NCI-H82 treated with DMSO at 0.1 percent for 48 hours (cell line): ENCODE results near the gene TFR2.

Source experiments
- DNase-seq: peaks from one replicate; lab custom pipeline; 2025; ENCODE audit not compliant: unreplicated experiment; lab: John Stamatoyannopoulos, UW

TFR2 gene

GRCh38 chr7:100654908-100655831, 13.8 kb upstream of the TFR2 start:
- DNase-seq: no peak

- no peak for DNase-seq
Measured at GRCh38 chr7:100649826-100650565, 8.6 kb upstream of the TFR2 start.

GRCh38 chr7:100642534-100642907, 1.2 kb upstream of the TFR2 start:
- DNase-seq: no peak

GRCh38 chr7:100641860-100642533, 645 bp upstream of the TFR2 start:
- DNase-seq: no peak

- DNase-seq: no peak
Measured at GRCh38 chr7:100640517-100641440, 573 bp downstream of the TFR2 start.

GRCh38 chr7:100639995-100640516, 1.3 kb downstream of the TFR2 start:
- no peak for DNase-seq

GRCh38 chr7:100632951-100633717, 8.2 kb downstream of the TFR2 start:
- DNase-seq: no peak

- DNase-seq: no peak
Measured at GRCh38 chr7:100630066-100630465, 11.3 kb downstream of the TFR2 start.

GRCh38 chr7:100629117-100629716, 12.1 kb downstream of the TFR2 start:
- peak; percentile 27 for DNase-seq

- DNase-seq: no peak
Measured at GRCh38 chr7:100627238-100627549, 14.2 kb downstream of the TFR2 start.

GRCh38 chr7:100626530-100627237, 14.7 kb downstream of the TFR2 start:
- DNase-seq: peak; percentile 67

- DNase-seq: no peak
Measured at GRCh38 chr7:100626055-100626454, 15.3 kb downstream of the TFR2 start.

- DNase-seq: no peak
Measured at GRCh38 chr7:100623951-100624824, 17.2 kb downstream of the TFR2 start.

- no peak for DNase-seq
Measured at GRCh38 chr7:100621554-100621953, 19.8 kb downstream of the TFR2 start.

- DNase-seq: no peak
Measured at GRCh38 chr7:100620804-100621203, 20.5 kb downstream of the TFR2 start.

- DNase-seq: no peak
Measured at GRCh38 chr7:100620239-100620638, 21.1 kb downstream of the TFR2 start.

- no peak for DNase-seq
Measured at GRCh38 chr7:100614308-100614861, 27.0 kb downstream of the TFR2 start.
